Loucy (cell line): ENCODE data around the gene RALGPS2.

Source experiments
- H2AFZ ChIP-seq: fragments of 200-600 bp; sonication (generic); 2 replicates; pipeline ENCODE4 v1.6.0; 2016; ENCODE audit warnings: antibody characterized with exemption, mild to moderate bottlenecking, low read length, moderate library complexity
- H3F3A ChIP-seq: fragments of 200-600 bp; 2 replicates; pipeline ENCODE4 v1.6.0; 2016; ENCODE audit warnings: antibody characterized with exemption, low read depth, mild to moderate bottlenecking
- H3K27me3 ChIP-seq: fragments of 200-600 bp; sonication (generic); 2 replicates; pipeline ENCODE4 v1.6.1; 2014; ENCODE audit warnings: low read length, mild to moderate bottlenecking; ENCODE audit not compliant: insufficient read depth, poor library complexity, severe bottlenecking
- H3K36me3 ChIP-seq: fragments of 200-600 bp; sonication (generic); 2 replicates; pipeline ENCODE4 v1.6.1; 2016; ENCODE audit warnings: low read length; ENCODE audit not compliant: insufficient read depth
- H3K4me1 ChIP-seq: fragments of 200-600 bp; sonication (generic); 2 replicates; pipeline ENCODE4 v1.5.1; 2014; ENCODE audit warnings: low read length, mild to moderate bottlenecking; ENCODE audit not compliant: insufficient read depth, poor library complexity, severe bottlenecking
- H3K4me2 ChIP-seq: fragments of 200-600 bp; sonication (generic); 2 replicates; pipeline ENCODE4 v1.6.0; 2014; ENCODE audit warnings: antibody characterized with exemption, low read length, low read depth, mild to moderate bottlenecking; ENCODE audit not compliant: poor library complexity, severe bottlenecking
- H3K4me3 ChIP-seq: fragments of 200-600 bp; sonication (generic); 2 replicates; pipeline ENCODE4 v1.5.1; 2014; ENCODE audit warnings: low read length, mild to moderate bottlenecking, mixed read lengths; ENCODE audit not compliant: poor library complexity, severe bottlenecking
- H3K79me2 ChIP-seq: fragments of 200-600 bp; sonication (generic); 2 replicates; pipeline ENCODE4 v1.6.1; 2014; ENCODE audit warnings: low read length; ENCODE audit not compliant: insufficient read depth
- H3K9ac ChIP-seq: fragments of 200-600 bp; sonication (generic); 2 replicates; pipeline ENCODE4 v1.6.0; 2014; ENCODE audit warnings: mild to moderate bottlenecking, low read depth, low read length, moderate library complexity; ENCODE audit not compliant: poor library complexity, severe bottlenecking
- H3K9me2 ChIP-seq: fragments of 200-600 bp; sonication (generic); replicated peaks from 2 replicates; pipeline ENCODE4 v1.6.1; 2016; ENCODE audit warnings: low read depth, low read length, mixed read lengths
- H3K9me3 ChIP-seq: fragments of 200-600 bp; sonication (generic); 2 replicates; pipeline ENCODE4 v1.6.1; 2014; ENCODE audit warnings: mild to moderate bottlenecking, antibody characterized with exemption, low read length, low read depth; ENCODE audit not compliant: insufficient read depth
- H4K20me1 ChIP-seq: fragments of 200-600 bp; sonication (generic); 2 replicates; pipeline ENCODE4 v1.6.0; 2014; ENCODE audit warnings: antibody characterized with exemption, low read length, mild to moderate bottlenecking; ENCODE audit not compliant: insufficient read depth, poor library complexity, severe bottlenecking
- CTCF ChIP-seq: fragments of 200-600 bp; sonication (generic); conservative IDR thresholded peaks from 2 replicates; pipeline ENCODE4 v1.5.1; 2014; ENCODE audit warnings: mild to moderate bottlenecking, antibody characterized with exemption, low read length
- EZH2phosphoT487 ChIP-seq: fragments of 200-600 bp; IDR thresholded peaks from 2 replicates; pipeline ENCODE4 v1.6.1; 2018; ENCODE audit warnings: antibody characterized with exemption, mild to moderate bottlenecking, moderate library complexity, borderline replicate concordance

RALGPS2 gene

GRCh38 chr1:178733972-178734371 lies 8.9 kb downstream of the RALGPS2 start:
- no peaks in the 10 kb centered on the region; the same call in 1 of the 2 replicates for H3K79me2 ChIP-seq
- H3K4me1 ChIP-seq, result no peaks in the 10 kb centered on the region

GRCh38 chr1:178738780-178739179 lies 13.7 kb downstream of the RALGPS2 start:
- Histone ChIP-seq H3K4me3 (no peak overlapping the region), H3K36me3 (peaks cover 4% of the 10 kb centered on the region; the same call in 1 of the 2 replicates), H3K79me2 (no peaks in the 10 kb centered on the region), H4K20me1 (no peaks in the 10 kb centered on the region), H3K4me1 (no peaks in the 10 kb centered on the region), H3K9ac (no peak overlapping the region), H2AFZ (no peak overlapping the region), H3K4me2 (no peak overlapping the region), H3K9me3 (no peaks in the 10 kb centered on the region), H3F3A (no peaks in the 10 kb centered on the region), H3K9me2 (no peaks in the 10 kb centered on the region), H3K27me3 (no peaks in the 10 kb centered on the region)
- TF ChIP-seq CTCF, result no peak
- no peak for TF ChIP-seq EZH2phosphoT487

More at GRCh38 chr1:178733972-178734371, 8.9 kb downstream of the RALGPS2 start:
- Histone ChIP-seq H3K4me2 (no peak overlapping the region), H3K4me3 (no peak overlapping the region), H3K9me3 (no peaks in the 10 kb centered on the region), H2AFZ (no peak overlapping the region), H3K36me3 (peaks cover 4% of the 10 kb centered on the region; the same call in 1 of the 2 replicates), H3K9ac (no peak overlapping the region), H3K27me3 (no peaks in the 10 kb centered on the region), H3K9me2 (no peaks in the 10 kb centered on the region), H4K20me1 (no peaks in the 10 kb centered on the region), H3F3A (no peaks in the 10 kb centered on the region)
- peak; percentile 51 for TF ChIP-seq CTCF
- no peak for TF ChIP-seq EZH2phosphoT487

- Histone ChIP-seq H3K9me3 (no peaks in the 10 kb centered on the region), H3K9me2 (no peaks in the 10 kb centered on the region), H3K4me2 (no peak overlapping the region), H3K27me3 (no peaks in the 10 kb centered on the region), H3K36me3 (peaks cover 4% of the 10 kb centered on the region; the same call in 1 of the 2 replicates), H3K9ac (no peak overlapping the region), H3K4me1 (no peaks in the 10 kb centered on the region), H3F3A (no peaks in the 10 kb centered on the region), H3K79me2 (no peaks in the 10 kb centered on the region), H3K4me3 (no peak overlapping the region), H2AFZ (no peak overlapping the region), H4K20me1 (no peaks in the 10 kb centered on the region)
- TF ChIP-seq EZH2phosphoT487, result no peak
- no peak for TF ChIP-seq CTCF
Observed at GRCh38 chr1:178739285-178740045, 14.4 kb downstream of the RALGPS2 start.
